ENCODE data around the gene KRTAP5-3.

GRCh38 chr11:1650034-1650917 is 42.0 kb upstream of the KRTAP5-3 start:
- no peak for TF ChIP-seq CTCF (IDR thresholded peaks at IDR 0.05)
- no peak for TF ChIP-seq POLR2A (IDR thresholded peaks at IDR 0.05)
